HG03039 (cell line): Measurements from ENCODE around the gene SCARB1.

Source experiments
- ATAC-seq: cut with Tn5 transposase; IDR thresholded peaks from one replicate; pipeline ENCODE4 v1.9.1; 2021; ENCODE audit warnings: mild to moderate bottlenecking, moderate library complexity; ENCODE audit not compliant: unreplicated experiment

Gene SCARB1

DNA sequence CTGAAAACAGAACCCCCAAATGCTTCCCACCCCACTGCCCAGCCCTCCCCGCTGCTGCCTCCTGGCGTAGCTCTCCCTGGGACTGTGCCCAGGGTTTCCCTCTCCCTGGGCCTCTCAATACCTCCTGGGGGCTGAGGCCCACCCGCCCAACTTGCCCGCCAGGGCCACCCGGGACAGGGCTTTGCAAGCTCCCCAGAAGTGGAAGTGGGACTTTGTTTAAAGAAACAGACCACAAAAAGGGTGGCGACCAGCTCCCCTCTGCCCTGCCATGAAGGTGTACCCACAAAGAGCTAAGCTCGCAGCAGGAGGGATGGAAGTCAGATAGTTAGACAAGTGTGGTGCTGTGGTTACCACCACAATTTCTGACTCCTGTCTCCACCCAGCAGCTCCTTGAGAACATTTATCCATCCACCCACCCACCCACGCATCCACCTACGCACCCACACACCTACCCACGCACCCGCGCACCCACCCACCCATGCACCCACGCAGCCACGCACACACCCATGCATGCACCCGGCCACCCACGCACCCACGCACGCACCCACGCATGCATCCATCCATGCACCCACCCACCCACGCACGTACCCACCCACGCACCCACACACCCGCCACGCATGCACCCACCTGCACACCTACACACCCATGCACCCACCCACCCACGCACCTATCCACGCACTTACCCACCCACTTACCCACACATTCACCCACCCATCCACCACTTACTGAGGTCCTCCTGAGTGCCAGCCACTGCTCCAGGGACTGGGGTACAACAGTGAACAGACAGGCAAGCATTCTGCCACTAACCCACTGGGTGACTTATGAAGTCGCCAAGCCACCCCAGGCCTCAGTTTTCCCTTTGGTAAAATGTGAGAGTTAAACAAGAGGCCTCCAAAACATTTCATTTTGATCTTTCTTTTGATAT lies 127.3 kb downstream of the SCARB1 start:
- no peak for ATAC-seq

DNA sequence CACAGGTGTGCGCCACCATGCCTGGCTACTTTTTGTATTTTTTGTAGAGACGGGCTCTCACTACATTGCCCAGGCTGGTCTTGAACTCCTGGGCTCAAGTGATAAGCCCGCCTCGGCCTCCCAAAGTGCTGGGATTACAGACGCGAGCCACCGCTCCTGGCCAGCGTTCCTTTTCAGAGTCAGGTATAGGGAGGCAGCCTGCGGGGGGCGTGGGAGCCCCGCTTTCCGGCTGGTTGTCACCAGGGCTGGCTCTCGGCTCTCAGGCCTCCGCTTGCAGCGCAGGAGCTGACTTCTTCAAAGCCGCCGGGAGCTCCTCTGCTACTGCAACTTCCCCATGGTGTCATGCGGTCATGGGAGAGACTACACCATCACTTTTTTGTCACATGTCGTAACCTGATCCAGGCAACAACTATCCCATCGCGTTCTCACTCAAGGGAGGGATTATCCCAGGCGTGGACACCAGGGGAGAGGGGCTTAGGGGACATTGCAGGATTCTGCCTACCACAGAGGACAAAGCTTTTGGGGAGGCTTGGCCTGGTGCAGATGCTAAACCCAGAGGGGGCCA lies 129.4 kb downstream of the SCARB1 start:
- no peak for ATAC-seq

DNA sequence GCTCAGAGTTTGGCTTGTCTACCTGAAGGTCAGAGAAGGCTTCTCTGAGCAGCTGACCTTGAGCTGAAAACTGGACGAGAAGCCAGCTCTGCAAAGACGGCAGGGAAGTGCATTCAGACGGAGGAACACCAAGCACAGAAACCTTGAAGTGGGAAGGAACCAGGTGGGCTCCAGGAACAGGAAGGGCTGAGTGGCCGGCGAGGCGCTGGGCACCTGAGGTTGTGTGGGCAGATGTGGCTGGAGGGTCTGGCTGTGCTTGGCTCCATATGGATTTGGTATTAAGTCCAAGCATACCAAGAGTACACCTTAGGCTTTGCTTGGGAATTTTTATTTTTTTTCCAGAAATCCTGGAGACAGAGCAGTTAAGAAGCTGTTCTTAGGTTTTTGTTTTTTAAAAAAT lies 130.6 kb downstream of the SCARB1 start:
- no peak for ATAC-seq

DNA sequence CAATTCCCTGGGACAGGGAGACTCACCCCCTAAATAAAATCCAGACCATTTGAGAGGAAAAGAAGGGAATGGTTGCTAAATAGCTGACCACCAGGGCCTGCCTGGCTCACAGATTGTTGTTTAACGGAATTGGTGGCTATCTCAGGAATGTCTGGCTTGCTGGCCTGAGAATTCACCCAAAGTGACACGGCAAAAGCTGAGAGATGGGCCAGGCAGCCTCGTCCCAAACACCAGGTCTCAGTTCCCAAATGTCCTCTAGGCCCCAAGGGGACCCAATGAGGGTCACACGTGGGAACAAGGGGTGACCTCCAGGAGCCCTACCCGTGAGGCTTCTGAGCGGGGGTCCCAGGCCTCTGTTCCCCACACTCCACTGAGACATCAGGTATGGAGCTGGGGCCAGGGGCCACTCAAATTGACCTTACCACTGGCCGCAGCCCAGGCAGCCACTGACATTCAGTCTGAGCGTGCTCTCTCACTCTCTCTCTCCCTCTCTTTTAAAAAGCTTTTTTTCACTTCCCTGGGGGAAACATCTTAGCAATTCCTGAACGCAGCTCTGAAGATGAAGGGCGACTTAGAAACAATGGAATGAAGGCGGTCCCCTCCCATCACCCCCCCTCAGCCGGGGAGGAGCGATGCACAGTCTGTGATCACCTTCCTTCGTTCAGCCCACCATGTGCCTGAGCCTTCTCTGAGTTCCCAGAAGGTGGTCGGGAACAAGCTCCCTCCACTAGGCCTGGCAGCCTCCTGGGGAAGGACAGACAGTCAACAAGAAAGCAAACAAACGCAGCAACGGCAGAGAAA lies 131.2 kb downstream of the SCARB1 start:
- ATAC-seq, result no peak

- ATAC-seq, result no peak
Measured at GRCh38 chr12:124731869-124732268, 131.8 kb downstream of the SCARB1 start.

DNA sequence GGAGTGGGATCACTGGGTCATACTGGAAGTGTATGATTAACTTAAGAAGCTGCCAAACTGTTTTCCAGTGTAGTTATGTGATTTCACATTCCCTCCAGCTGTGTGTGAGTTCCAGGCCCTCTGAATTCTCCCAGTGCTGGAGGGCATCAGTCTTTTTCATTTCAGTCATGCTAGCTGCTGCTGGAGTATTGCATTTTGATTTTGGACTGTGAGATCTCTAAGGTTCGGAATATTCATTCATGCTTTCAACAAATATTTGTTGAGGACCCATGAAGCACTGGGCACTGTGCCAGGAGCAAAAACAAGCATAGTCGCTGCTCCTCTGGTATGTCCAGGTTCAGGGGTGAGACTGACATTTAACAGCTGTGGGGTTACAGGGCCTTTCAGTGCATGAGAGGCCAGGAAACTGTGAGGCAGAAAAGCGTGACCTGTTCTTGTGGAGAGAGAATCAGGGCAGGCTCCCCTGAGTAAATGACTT lies 133.2 kb downstream of the SCARB1 start:
- ATAC-seq, result no peak

DNA sequence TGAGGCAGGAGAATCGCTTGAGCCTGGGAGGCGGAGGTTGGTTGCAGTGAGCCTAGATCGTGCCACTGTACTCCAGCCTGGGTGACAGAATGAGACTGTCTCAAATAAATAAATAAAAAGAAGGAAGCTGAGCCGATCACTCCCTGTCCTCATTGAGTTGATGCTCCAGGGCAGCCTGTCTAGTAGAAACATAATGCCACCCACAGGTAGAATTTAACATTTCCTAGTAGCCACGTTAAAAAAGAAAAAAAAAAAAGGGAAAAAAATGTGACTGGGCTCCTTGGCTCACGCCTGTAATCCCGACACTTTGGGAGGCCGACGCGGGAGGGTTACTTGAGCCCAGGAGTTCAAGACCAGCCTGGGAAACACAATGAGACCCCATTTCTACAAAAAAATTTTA lies 135.7 kb downstream of the SCARB1 start:
- no peak for ATAC-seq

- ATAC-seq, result no peak
Measured at GRCh38 chr12:124727264-124727800, 136.3 kb downstream of the SCARB1 start.
